H1 (cell line): ENCODE results near the gene TADA3.

Source experiments
- CTCF ChIP-seq, 3 experiments: IDR thresholded peaks; 1 replicate in 2 of 3; 2 replicates in 1 of 3; pipeline versions ENCODE4 v1.5.1 to v1.6.1; 2011; ENCODE audit warnings: low read length in 3 of 3, mild to moderate bottlenecking in 3 of 3, inconsistent platforms in 2 of 3, low read depth in 1 of 3, moderate library complexity in 1 of 3; ENCODE audit not compliant: insufficient read depth in 1 of 3; ENCODE audit errors: control extremely low read depth in 1 of 3
- EP300 ChIP-seq, 2 experiments: IDR thresholded peaks; 1 replicate in 1 of 2; 2 replicates in 1 of 2; pipeline ENCODE4 v1.6.1; 2011 to 2012; ENCODE audit warnings: low read depth in 2 of 2, low read length in 2 of 2, mild to moderate bottlenecking in 2 of 2, borderline replicate concordance in 1 of 2, inconsistent platforms in 1 of 2, moderate library complexity in 1 of 2
- HDAC2 ChIP-seq, 2 experiments: fragments of 300-600 bp in 1 of 2; sonication (generic) in 1 of 2; IDR thresholded peaks; 2 replicates each; pipeline ENCODE4 v1.6.1; 2011 to 2012; ENCODE audit warnings: low read depth in 2 of 2, low read length in 2 of 2, mild to moderate bottlenecking in 2 of 2, moderate library complexity in 2 of 2, borderline replicate concordance in 1 of 2, inconsistent platforms in 1 of 2
- MAFK ChIP-seq: IDR thresholded peaks from 2 replicates; pipeline ENCODE4 v1.6.1; 2012; ENCODE audit warnings: low read depth, mild to moderate bottlenecking, improper control_type of control experiment, low read length
- PHF8 ChIP-seq: fragments of 200-600 bp; sonication (generic); conservative IDR thresholded peaks from 2 replicates; pipeline ENCODE4 v1.7.1; 2012; ENCODE audit warnings: low read depth, mild to moderate bottlenecking, inconsistent platforms, low read length, moderate library complexity
- POLR2A ChIP-seq, 2 experiments: IDR thresholded peaks; 1 replicate in 1 of 2; 2 replicates in 1 of 2; pipeline ENCODE4 v1.6.1; 2011; ENCODE audit warnings: low read depth in 2 of 2, low read length in 2 of 2, mild to moderate bottlenecking in 2 of 2; ENCODE audit errors: control extremely low read depth in 1 of 2
- POLR2AphosphoS5 ChIP-seq: IDR thresholded peaks from 2 replicates; pipeline ENCODE4 v1.6.1; 2011; ENCODE audit warnings: low read depth, low read length
- YY1 ChIP-seq: IDR thresholded peaks from 2 replicates; pipeline ENCODE4 v1.6.1; 2011; ENCODE audit warnings: low read depth, mild to moderate bottlenecking, low read length

GRCh38 chr3:9757427-9757826 is 34.8 kb downstream of the TADA3 start:
- TF ChIP-seq PHF8, result no peak
- TF ChIP-seq YY1, result no peak
- TF ChIP-seq CTCF (IDR thresholded peaks at IDR 0.05; ENCODE audit: control extremely low read depth in 1 of 3, insufficient read depth in 1 of 3, low read depth in 1 of 3, low read length in 3 of 3), result no peak
- TF ChIP-seq POLR2AphosphoS5, result no peak
- no peak for TF ChIP-seq HDAC2 (IDR thresholded peaks at IDR 0.05; ENCODE audit: borderline replicate concordance in 1 of 2, low read depth in 2 of 2, low read length in 2 of 2)
- no peak for TF ChIP-seq EP300 (IDR thresholded peaks at IDR 0.05; ENCODE audit: borderline replicate concordance in 1 of 2, low read depth in 2 of 2, low read length in 2 of 2)
- TF ChIP-seq MAFK, result no peak
- no peak for TF ChIP-seq POLR2A (IDR thresholded peaks at IDR 0.05; ENCODE audit: control extremely low read depth in 1 of 2, low read depth in 2 of 2, low read length in 2 of 2)
